Right hindlimb (tissue), 1 donor: ENCODE measurements around the gene ARMH4.
"Not testable (repeated sequence)": the region's sequence is repeated elsewhere in the genome, so short reads cannot be mapped to it uniquely, and the experiment has no call there.

Source experiments
- DNase-seq: peaks from one replicate; pipeline ENCODE4 v3.0.0-alpha.2; 2018

The ARMH4 gene

GRCh38 chr14:58145936-58146335 is 6.1 kb downstream of the ARMH4 start:
- no peak for DNase-seq

- no peak for DNase-seq
Observed at GRCh38 chr14:58143106-58143505, 8.9 kb downstream of the ARMH4 start.

- no peak for DNase-seq
Observed at GRCh38 chr14:58141893-58142292, 10.1 kb downstream of the ARMH4 start.

- DNase-seq: no peak
Observed at GRCh38 chr14:58138714-58139482, 13.1 kb downstream of the ARMH4 start.

- DNase-seq: no peak
Observed at GRCh38 chr14:58138031-58138713, 13.8 kb downstream of the ARMH4 start.

GRCh38 chr14:58133739-58134138 is 18.3 kb downstream of the ARMH4 start:
- DNase-seq: no peak

- DNase-seq: no peak
Observed at GRCh38 chr14:58131386-58131785, 20.6 kb downstream of the ARMH4 start.

- no peak for DNase-seq
Observed at GRCh38 chr14:58130116-58130782, 21.8 kb downstream of the ARMH4 start.

- no peak for DNase-seq
Observed at GRCh38 chr14:58129208-58129607, 22.8 kb downstream of the ARMH4 start.

GRCh38 chr14:58128416-58128815 is 23.6 kb downstream of the ARMH4 start:
- no peak for DNase-seq

- not testable (repeated sequence) for DNase-seq
Observed at GRCh38 chr14:58122546-58122945, 29.5 kb downstream of the ARMH4 start.

- DNase-seq: no peak
Observed at GRCh38 chr14:58121530-58122186, 30.4 kb downstream of the ARMH4 start.

GRCh38 chr14:58119381-58119780 is 32.6 kb downstream of the ARMH4 start:
- DNase-seq: no peak

GRCh38 chr14:58118097-58118815 is 33.8 kb downstream of the ARMH4 start:
- DNase-seq: no peak

- DNase-seq: no peak
Observed at GRCh38 chr14:58109744-58110143, 42.3 kb downstream of the ARMH4 start.

- DNase-seq: no peak
Observed at GRCh38 chr14:58108717-58109116, 43.3 kb downstream of the ARMH4 start.

- DNase-seq: peak; percentile 30
Observed at GRCh38 chr14:58107947-58108552, 44.0 kb downstream of the ARMH4 start.

GRCh38 chr14:58107041-58107440 is 45.0 kb downstream of the ARMH4 start:
- DNase-seq: no peak

- no peak for DNase-seq
Observed at GRCh38 chr14:58106446-58106845, 45.6 kb downstream of the ARMH4 start.

- no peak for DNase-seq
Observed at GRCh38 chr14:58104808-58105207, 47.2 kb downstream of the ARMH4 start.

- no peak for DNase-seq
Observed at GRCh38 chr14:58100735-58101368, 51.2 kb downstream of the ARMH4 start.

GRCh38 chr14:58099682-58100081 is 52.3 kb downstream of the ARMH4 start:
- DNase-seq: no peak
